Fibroblast of pulmonary artery (primary cell): ENCODE measurements around the gene MAL.

ENCODE experiments used
- DNase-seq: peaks from one replicate; pipeline ENCODE4 v3.0.0-alpha.2; 2010; ENCODE audit warnings: low read depth
- H3K4me3 ChIP-seq: replicated peaks from 2 replicates; pipeline ENCODE4 v1.5.1; 2011; ENCODE audit warnings: low read depth, mild to moderate bottlenecking, control low read depth, low read length, moderate library complexity
- TF ChIP-seq, protein P1 (sequence below): IDR thresholded peaks from 2 replicates; pipeline ENCODE4 v1.5.1; 2011; ENCODE audit warnings: mild to moderate bottlenecking, control low read depth, low read length, inconsistent platforms; ENCODE audit errors: missing control alignments

Gene MAL

DNA sequence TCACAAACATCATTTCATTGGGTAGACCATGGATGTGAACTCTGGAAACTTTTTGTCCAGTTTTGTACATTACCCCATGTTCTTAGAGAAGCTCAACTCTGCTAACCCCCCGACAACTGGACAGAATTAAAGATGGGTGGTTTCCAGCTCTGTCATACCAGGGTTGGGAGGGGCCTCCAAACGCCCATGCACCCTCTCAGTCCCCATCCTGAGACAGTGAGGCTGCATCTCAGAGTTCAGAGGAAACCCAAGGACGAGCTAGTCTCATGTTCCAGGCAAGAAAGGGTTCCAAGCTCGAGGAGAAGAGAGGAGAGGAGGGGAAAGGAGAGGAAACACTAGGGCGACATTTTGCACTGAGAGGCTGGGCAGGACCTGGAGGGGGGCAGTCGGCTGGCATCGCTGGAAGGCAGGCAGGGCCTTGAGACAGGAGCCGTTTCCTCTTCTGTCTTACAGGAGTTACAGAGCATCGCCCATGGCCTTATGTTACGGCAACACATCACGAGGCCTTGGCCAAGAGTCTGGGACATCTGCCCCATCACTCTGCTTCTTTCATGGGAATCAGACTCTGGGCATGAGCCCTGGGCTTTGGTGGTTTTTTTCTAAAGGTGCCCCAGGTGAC, 16.4 kb downstream of the MAL start:
- no peak for DNase-seq
- TF ChIP-seq, protein P1, sequence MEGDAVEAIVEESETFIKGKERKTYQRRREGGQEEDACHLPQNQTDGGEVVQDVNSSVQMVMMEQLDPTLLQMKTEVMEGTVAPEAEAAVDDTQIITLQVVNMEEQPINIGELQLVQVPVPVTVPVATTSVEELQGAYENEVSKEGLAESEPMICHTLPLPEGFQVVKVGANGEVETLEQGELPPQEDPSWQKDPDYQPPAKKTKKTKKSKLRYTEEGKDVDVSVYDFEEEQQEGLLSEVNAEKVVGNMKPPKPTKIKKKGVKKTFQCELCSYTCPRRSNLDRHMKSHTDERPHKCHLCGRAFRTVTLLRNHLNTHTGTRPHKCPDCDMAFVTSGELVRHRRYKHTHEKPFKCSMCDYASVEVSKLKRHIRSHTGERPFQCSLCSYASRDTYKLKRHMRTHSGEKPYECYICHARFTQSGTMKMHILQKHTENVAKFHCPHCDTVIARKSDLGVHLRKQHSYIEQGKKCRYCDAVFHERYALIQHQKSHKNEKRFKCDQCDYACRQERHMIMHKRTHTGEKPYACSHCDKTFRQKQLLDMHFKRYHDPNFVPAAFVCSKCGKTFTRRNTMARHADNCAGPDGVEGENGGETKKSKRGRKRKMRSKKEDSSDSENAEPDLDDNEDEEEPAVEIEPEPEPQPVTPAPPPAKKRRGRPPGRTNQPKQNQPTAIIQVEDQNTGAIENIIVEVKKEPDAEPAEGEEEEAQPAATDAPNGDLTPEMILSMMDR, result no peak
- H3K4me3 ChIP-seq, result no peak overlapping the region

DNA sequence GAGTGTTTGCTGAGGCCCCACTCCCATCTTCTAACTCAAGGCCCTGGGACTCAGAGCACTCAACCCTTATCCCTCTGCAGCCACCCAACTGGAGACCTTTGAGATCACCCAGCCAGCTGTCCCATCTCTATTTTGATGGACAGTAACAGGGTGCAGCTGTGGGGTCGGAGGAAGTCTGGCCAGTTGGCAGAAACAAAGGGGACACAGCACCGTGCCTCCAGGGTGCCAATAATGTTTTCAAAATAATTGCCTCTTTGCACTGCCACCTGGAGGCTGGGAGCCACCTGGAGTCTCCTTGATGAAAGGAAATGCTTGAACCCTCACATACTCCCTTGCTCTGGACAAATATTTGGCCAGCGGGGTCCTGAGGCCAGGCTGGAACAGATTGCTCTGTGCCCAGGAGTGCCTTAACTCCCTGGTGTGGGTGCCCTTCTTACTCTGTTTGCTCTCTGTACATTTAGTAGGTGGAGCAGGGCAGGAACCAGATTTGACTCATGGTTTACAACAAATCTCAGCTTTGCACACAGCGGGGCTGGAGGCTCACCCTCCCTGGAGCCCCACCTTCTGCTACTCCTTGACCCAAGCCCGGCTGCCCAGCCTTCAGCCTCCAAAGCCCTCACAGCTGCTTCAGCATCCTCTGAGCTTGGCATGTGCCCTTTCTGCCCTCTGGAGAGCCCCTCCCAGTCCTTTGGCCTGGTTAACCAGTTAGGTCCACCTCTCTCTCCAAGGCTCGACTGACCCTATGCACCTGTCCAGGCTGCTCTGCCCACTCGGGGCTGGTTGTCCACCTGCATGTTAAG, 17.2 kb downstream of the MAL start:
- no peak overlapping the region for H3K4me3 ChIP-seq
- TF ChIP-seq, protein P1, result no peak
- no peak for DNase-seq

DNA sequence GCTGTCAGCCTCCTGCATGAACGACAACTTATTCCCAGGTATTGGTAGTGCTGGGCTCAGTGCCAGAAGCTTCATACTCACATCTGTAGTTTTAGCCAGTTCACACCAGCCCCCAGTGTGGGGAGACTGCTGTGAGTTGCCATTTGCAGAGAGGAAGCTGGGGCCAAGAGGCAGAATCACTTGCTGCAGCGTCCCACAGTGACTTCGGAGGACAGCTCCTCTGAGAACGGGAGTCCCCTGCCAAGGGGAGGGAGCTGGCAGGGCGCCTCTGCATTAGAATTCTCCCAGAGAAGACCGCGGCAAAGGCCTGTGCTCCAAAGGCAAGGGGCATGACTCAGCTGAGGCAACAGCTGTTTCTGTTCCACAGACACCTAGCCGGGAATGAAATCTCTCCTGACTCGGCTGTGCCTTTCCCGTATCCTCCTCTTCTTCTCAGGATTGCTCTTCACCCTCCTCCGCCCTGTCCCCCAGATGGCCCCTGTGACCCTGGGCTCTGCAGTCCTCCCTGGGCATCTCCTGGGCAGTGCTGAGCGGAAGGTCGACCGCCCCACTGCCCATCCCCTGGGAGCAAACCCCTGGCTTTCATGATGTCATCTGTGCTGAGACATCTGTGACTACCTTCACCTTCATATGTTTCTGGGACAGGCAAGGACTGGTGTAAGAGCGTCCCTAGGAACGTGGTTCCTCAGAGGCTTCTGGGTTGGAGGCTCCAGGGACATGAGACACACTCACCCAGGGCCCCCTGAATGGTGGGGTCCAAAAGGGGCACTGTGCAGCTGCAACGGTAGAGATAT, 18.0 kb downstream of the MAL start:
- TF ChIP-seq, protein P1, result no peak
- peak; percentile 87 for DNase-seq
- no peak overlapping the region for H3K4me3 ChIP-seq

DNA sequence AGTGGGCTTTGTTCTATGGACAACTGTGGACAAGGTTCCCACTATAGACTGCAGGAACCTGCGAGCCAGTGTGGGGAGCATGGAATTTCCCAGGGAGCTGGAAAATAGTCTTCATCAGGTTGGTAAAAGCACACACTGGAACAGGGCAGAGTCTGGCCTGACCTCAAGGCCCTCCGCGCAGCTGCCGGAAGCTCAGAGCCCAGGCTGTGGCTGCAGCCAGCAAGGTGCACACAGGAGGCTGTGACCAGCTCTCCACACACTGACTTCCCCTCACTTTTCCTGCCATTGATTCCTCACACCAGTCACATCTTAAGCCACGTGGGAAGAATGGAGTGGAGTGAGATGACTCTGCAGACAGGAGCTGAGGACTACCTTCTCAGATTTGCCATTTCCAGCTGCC, 19.1 kb downstream of the MAL start:
- TF ChIP-seq, protein P1, result no peak
- no peak for DNase-seq
- no peak overlapping the region for H3K4me3 ChIP-seq

DNA sequence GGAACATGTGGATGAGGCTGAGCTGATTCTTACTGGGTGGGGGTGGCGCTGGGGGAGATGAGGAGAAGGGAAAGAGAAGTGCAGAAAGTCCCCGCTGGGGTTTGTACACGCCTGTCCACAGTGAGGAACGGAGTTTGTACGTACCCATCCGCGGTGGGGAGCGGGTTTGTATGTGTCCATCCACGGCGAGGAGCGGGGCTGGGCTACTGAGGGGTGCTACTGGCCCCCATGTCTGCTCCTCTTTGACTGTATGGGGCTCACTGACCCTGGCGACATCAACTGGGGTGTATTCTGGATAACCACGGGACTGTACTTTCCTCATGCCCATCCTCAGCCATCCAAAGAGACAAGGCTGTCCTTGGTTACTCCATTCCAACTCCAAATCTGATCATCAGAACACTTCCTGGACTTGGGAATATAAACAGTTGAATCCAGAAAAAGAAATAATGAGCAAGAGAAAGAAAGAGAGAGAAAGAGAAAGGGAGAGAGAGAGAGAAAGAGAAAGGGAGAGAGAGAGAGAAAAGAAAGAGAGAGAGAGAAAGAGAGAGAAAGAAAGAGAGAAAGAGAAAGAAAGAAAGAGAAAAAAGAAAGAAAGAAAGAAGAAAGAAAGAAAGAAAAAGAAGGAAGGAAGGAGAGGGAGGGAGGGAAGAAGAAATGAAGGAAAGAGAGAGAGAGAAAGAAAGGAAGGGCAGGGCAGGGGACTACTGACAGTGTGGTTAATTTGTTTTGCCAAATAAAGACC, 21.0 kb downstream of the MAL start:
- no peak for DNase-seq

More for the DNA sequence above, 21.0 kb downstream of the MAL start:
- TF ChIP-seq, protein P1, result no peak
- no peak overlapping the region for H3K4me3 ChIP-seq
